DOHH2 (cell line): ENCODE results near the gene PRKAR2B.
"Not testable (repeated sequence)": the region's sequence is repeated elsewhere in the genome, so short reads cannot be mapped to it uniquely, and the experiment has no call there.

Experiments
- H3F3A ChIP-seq: fragments of 200-600 bp; sonication (generic), shearing (Covaris generic); 2 replicates; pipeline ENCODE4 v1.6.0; 2016; ENCODE audit warnings: antibody characterized with exemption, mild to moderate bottlenecking; ENCODE audit not compliant: control insufficient read depth, insufficient read depth
- H3K27ac ChIP-seq: fragments of 200-600 bp; sonication (generic); 2 replicates; pipeline ENCODE4 v1.5.1; 2014; ENCODE audit warnings: low read depth, mild to moderate bottlenecking, low read length, moderate library complexity
- H3K27me3 ChIP-seq: fragments of 200-600 bp; sonication (generic); 2 replicates; pipeline ENCODE4 v1.6.1; 2014; ENCODE audit warnings: mild to moderate bottlenecking, low read length, mixed read lengths; ENCODE audit not compliant: control insufficient read depth
- H3K36me3 ChIP-seq: fragments of 200-600 bp; sonication (generic); 2 replicates; pipeline ENCODE4 v1.6.1; 2014; ENCODE audit warnings: mild to moderate bottlenecking, low read length, moderate library complexity, mixed read lengths; ENCODE audit not compliant: control insufficient read depth
- H3K4me1 ChIP-seq: fragments of 200-600 bp; sonication (generic); 2 replicates; pipeline ENCODE4 v1.6.1; 2014; ENCODE audit warnings: mild to moderate bottlenecking, low read length, mixed read lengths; ENCODE audit not compliant: control insufficient read depth
- H3K4me2 ChIP-seq: fragments of 200-600 bp; sonication (generic); 2 replicates; pipeline ENCODE4 v1.6.0; 2014; ENCODE audit warnings: mild to moderate bottlenecking, low read length, moderate library complexity
- H3K4me3 ChIP-seq: fragments of 200-600 bp; sonication (generic); 2 replicates; pipeline ENCODE4 v1.5.1; 2014; ENCODE audit warnings: mild to moderate bottlenecking, low read length, mixed read lengths
- H3K79me2 ChIP-seq: fragments of 200-600 bp; sonication (generic); 2 replicates; pipeline ENCODE4 v1.6.1; 2014; ENCODE audit warnings: mild to moderate bottlenecking, low read length, mixed read lengths; ENCODE audit not compliant: control insufficient read depth
- H3K9me2 ChIP-seq: fragments of 200-600 bp; sonication (generic); replicated peaks from 2 replicates; pipeline ENCODE4 v1.6.1; 2014; ENCODE audit warnings: mild to moderate bottlenecking, low read length, mixed read lengths; ENCODE audit not compliant: control insufficient read depth
- H3K9me3 ChIP-seq: fragments of 200-600 bp; sonication (generic); 2 replicates; pipeline ENCODE4 v1.6.1; 2014; ENCODE audit warnings: antibody characterized with exemption, low read length, mixed read lengths; ENCODE audit not compliant: control insufficient read depth, insufficient read depth
- H4K20me1 ChIP-seq: fragments of 200-600 bp; sonication (generic); 2 replicates; pipeline ENCODE4 v1.6.0; 2014; ENCODE audit warnings: low read depth, mild to moderate bottlenecking, antibody characterized with exemption, low read length, moderate library complexity; ENCODE audit not compliant: control insufficient read depth, insufficient read depth
- EZH2phosphoT487 ChIP-seq: fragments of 200-600 bp; sonication (generic); IDR thresholded peaks from 2 replicates; pipeline ENCODE4 v1.6.1; 2017; ENCODE audit warnings: borderline replicate concordance, mild to moderate bottlenecking, antibody characterized with exemption, low read length, moderate library complexity, mixed read lengths
- TF ChIP-seq, protein P1 (sequence below): fragments of 200-600 bp; sonication (generic); IDR thresholded peaks from one replicate; pipeline ENCODE4 v1.5.1; 2014; ENCODE audit warnings: antibody characterized with exemption, mild to moderate bottlenecking, low read depth, low read length; ENCODE audit not compliant: poor library complexity, severe bottlenecking

PRKAR2B gene

DNA sequence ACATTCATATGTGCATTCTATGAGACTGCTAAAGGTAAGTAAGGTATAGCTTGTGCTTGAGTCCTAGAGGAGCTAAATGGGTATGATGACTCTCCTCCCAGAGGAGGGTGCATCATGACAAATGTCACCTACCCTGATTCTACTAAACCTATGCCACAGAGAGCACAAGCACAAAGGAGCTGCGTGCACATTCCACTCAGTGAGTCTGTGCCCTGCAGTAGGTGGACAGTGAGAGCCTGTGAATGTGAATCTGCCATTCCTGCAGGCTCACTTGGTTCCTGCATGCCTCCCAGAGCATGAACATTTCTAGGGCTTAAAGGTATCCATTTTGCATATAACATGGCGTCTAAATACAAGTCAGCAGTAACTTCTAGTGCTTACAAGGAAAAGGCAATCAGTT, 46.8 kb downstream of the PRKAR2B start:
- peak overlapping the region; percentile 76 for H3K4me2 ChIP-seq
- H3K9me2 ChIP-seq = no peaks in the 10 kb centered on the region
- peak overlapping the region; percentile 65 for H3K4me3 ChIP-seq
- H4K20me1 ChIP-seq = no peaks in the 10 kb centered on the region
- H3K27me3 ChIP-seq = no peaks in the 10 kb centered on the region
- H3K79me2 ChIP-seq = peaks cover 80% of the 10 kb centered on the region
- H3K4me1 ChIP-seq = peaks cover 94% of the 10 kb centered on the region
- H3K9me3 ChIP-seq = 0 out of 2 replicates have a peak, but pooled peaks cover 4% of the 10 kb centered on the region
- peaks cover 20% of the 10 kb centered on the region for H3K36me3 ChIP-seq
- peaks cover 49% of the 10 kb centered on the region for H3F3A ChIP-seq
- peak overlapping the region; percentile 94 for H3K27ac ChIP-seq
- TF ChIP-seq, protein P1, sequence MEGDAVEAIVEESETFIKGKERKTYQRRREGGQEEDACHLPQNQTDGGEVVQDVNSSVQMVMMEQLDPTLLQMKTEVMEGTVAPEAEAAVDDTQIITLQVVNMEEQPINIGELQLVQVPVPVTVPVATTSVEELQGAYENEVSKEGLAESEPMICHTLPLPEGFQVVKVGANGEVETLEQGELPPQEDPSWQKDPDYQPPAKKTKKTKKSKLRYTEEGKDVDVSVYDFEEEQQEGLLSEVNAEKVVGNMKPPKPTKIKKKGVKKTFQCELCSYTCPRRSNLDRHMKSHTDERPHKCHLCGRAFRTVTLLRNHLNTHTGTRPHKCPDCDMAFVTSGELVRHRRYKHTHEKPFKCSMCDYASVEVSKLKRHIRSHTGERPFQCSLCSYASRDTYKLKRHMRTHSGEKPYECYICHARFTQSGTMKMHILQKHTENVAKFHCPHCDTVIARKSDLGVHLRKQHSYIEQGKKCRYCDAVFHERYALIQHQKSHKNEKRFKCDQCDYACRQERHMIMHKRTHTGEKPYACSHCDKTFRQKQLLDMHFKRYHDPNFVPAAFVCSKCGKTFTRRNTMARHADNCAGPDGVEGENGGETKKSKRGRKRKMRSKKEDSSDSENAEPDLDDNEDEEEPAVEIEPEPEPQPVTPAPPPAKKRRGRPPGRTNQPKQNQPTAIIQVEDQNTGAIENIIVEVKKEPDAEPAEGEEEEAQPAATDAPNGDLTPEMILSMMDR = peak; percentile 19
- no peak for TF ChIP-seq EZH2phosphoT487

DNA sequence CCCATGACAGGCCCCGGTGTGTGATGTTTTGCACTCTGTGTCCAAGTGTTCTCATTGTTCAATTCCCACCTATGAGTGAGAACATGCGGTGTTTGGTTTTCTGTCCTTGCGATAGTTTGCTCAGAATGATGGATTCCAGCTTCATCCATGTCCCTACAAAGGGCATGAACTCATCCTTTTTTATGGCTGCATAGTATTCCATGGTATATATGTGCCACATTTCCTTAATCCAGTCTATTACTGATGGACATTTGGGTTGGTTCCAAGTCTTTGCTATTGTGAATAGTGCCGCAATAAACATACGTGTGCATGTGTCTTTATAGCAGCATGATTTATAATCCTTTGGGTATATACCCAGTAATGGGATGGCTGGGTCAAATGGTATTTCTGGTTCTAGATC, 49.2 kb downstream of the PRKAR2B start:
- Histone ChIP-seq H3K27ac (peak overlapping the region; percentile 94), H3K4me3 (peak overlapping the region; percentile 65), H3F3A (peaks cover 42% of the 10 kb centered on the region), H3K79me2 (peaks cover 78% of the 10 kb centered on the region), H3K4me2 (0 out of 2 replicates have a peak overlapping the region, but pooled peaks have one; percentile 76), H3K4me1 (peaks cover 78% of the 10 kb centered on the region), H3K36me3 (peaks cover 20% of the 10 kb centered on the region)
- not testable (repeated sequence) for H3K27me3 ChIP-seq, H3K9me2 ChIP-seq, H3K9me3 ChIP-seq, H4K20me1 ChIP-seq

DNA sequence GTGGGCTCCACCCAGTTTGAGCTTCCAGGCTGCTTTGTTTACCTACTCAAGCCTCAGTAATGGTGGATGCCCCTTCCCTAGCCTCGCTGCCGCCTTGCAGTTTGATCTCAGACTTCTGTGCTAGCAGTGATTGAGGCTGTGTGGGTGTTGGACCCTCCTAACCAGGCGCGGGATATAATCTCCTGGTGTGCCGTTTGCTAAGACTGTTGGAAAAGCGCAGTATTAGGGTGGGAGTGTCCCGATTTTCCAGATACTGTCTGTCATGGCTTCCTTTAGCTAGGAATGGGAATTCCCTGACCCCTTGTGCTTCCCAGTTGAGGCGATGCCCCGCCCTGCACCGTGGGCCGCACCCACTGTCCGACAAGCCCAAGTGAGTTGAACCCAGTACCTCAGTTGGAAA, 54.6 kb downstream of the PRKAR2B start:
- peaks cover 95% of the 10 kb centered on the region for H3K79me2 ChIP-seq
- H4K20me1 ChIP-seq, H3K9me2 ChIP-seq, H3K4me3 ChIP-seq, H3K36me3 ChIP-seq, H3K27ac ChIP-seq, H3K27me3 ChIP-seq, H3K4me2 ChIP-seq, H3F3A ChIP-seq, H3K9me3 ChIP-seq: not testable (repeated sequence)
- peaks cover 79% of the 10 kb centered on the region for H3K4me1 ChIP-seq

DNA sequence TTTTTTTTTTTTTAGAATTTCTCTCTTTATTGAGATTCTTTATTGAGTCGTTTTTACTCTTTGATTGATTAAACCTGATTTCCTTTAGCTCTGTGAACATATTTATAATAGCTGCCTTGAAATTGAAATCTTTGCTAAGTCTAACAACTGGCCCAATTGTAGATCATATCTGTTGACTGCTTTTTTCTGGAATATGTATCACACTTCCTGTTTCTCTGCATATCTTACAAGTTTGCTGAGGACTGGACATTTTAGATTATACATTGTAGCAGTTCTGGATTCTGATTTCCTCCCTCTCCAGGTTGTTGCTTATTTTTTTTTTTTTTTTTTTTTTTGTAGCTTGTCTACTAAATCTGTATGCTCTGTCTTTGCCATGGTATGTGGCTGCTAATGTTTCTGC, 56.3 kb downstream of the PRKAR2B start:
- peak overlapping the region; percentile 28 for H3K4me2 ChIP-seq
- TF ChIP-seq, protein P1 = no peak
- no peak for TF ChIP-seq EZH2phosphoT487
- H4K20me1 ChIP-seq = no peaks in the 10 kb centered on the region
- H3K27me3 ChIP-seq = no peaks in the 10 kb centered on the region
- H3K9me3 ChIP-seq = no peaks in the 10 kb centered on the region
- peaks cover 75% of the 10 kb centered on the region for H3K4me1 ChIP-seq
- H3K27ac ChIP-seq = no peak overlapping the region
- H3F3A ChIP-seq = no peaks in the 10 kb centered on the region
- H3K4me3 ChIP-seq = no peak overlapping the region
- no peaks in the 10 kb centered on the region for H3K9me2 ChIP-seq
- H3K79me2 ChIP-seq = peaks cover 96% of the 10 kb centered on the region
- peaks cover 10% of the 10 kb centered on the region; the same call in 1 of the 2 replicates for H3K36me3 ChIP-seq
